Spleen (tissue), 7 donors: Measurements from ENCODE around the gene TMEM50B.

Source experiments
- CTCF ChIP-seq, 11 experiments: fragments of 200-600 bp in 7 of 11; fragments of 450-650 bp in 4 of 11; sonication (generic) in 4 of 11; IDR thresholded peaks in 8 of 11; conservative IDR thresholded peaks in 3 of 11; 1 replicate in 7 of 11; 2 replicates in 4 of 11; pipeline versions ENCODE4 v1.4.0 to v1.8.0; 2016 to 2021; ENCODE audit warnings: antibody characterized with exemption in 11 of 11, inconsistent platforms in 4 of 11, mild to moderate bottlenecking in 1 of 11
- POLR2A ChIP-seq, 3 donors: fragments of 450-650 bp; IDR thresholded peaks; one replicate each; pipeline ENCODE4 v1.5.1; 2017; ENCODE audit warnings: antibody characterized with exemption in 3 of 3, mild to moderate bottlenecking in 1 of 3
- donor health status: DM: no; HTN: no; CAD: no; lungs with moderate emphysema.
- donor health status: DM: no; HTN: no; CAD: no.
- donor health status: DM: no; HTN: no; CAD: no.

GRCh38 chr21:33478935-33479678 lies 667 bp downstream of the TMEM50B start:
- TF ChIP-seq POLR2A (IDR thresholded peaks at IDR 0.05) (no peak), CTCF (IDR thresholded peaks at IDR 0.05 in 8 of 11, conservative IDR thresholded peaks at IDR 0.05 in 3 of 11) (no peak)
